OCI-LY3 (cell line): ENCODE data around the gene GCK.

ENCODE experiments used
- H2AFZ ChIP-seq: fragments of 200-600, 300-600 bp; shearing (Covaris generic); 2 replicates; pipeline ENCODE4 v1.6.0; 2014; ENCODE audit warnings: antibody characterized with exemption, low read depth, low read length
- H3K27ac ChIP-seq: fragments of 200-600, 300-600 bp; sonication (generic); 2 replicates; pipeline ENCODE4 v1.5.1; 2014; ENCODE audit warnings: mild to moderate bottlenecking, low read length, moderate library complexity, mixed read lengths
- H3K27me3 ChIP-seq: fragments of 200-600, 300-600 bp; sonication (generic); 2 replicates; pipeline ENCODE4 v1.6.1; 2014; ENCODE audit warnings: low read depth, low read length, mixed read lengths
- H3K36me3 ChIP-seq: fragments of 200-600, 300-600 bp; sonication (generic); replicated peaks from 2 replicates; pipeline ENCODE3; 2014; ENCODE audit warnings: low read depth, low read length, mixed read lengths
- H3K4me1 ChIP-seq: fragments of 300-600, 200-600 bp; sonication (generic); 2 replicates; pipeline ENCODE4 v1.6.1; 2014; ENCODE audit warnings: low read length, mixed read lengths
- H3K4me2 ChIP-seq: fragments of 200-600, 300-600 bp; sonication (generic); 2 replicates; pipeline ENCODE4 v1.6.1; 2014; ENCODE audit warnings: low read length, mixed read lengths
- H3K4me3 ChIP-seq: fragments of 300-600, 200-600 bp; sonication (generic); 2 replicates; pipeline ENCODE4 v1.5.1; 2014; ENCODE audit warnings: antibody characterized with exemption, mild to moderate bottlenecking, low read length, moderate library complexity
- H3K79me2 ChIP-seq: fragments of 300-600, 200-600 bp; shearing (Covaris generic); 2 replicates; pipeline ENCODE4 v1.6.1; 2014; ENCODE audit warnings: mild to moderate bottlenecking, low read length, mixed read lengths
- H3K9ac ChIP-seq: fragments of 300-600, 200-600 bp; shearing (Covaris generic); 2 replicates; pipeline ENCODE4 v1.6.0; 2014; ENCODE audit warnings: mild to moderate bottlenecking, low read length, moderate library complexity
- H3K9me3 ChIP-seq: fragments of 200-600, 300-600 bp; shearing (Covaris generic); 2 replicates; pipeline ENCODE4 v1.6.1; 2014; ENCODE audit warnings: low read length, mixed read lengths; ENCODE audit not compliant: insufficient read depth
- H4K20me1 ChIP-seq: fragments of 200-600, 300-600 bp; sonication (generic); 2 replicates; pipeline ENCODE4 v1.6.1; 2016; ENCODE audit warnings: low read length, mixed read lengths; ENCODE audit not compliant: insufficient read depth
- EZH2phosphoT487 ChIP-seq: fragments of 200-600 bp; shearing (Covaris generic); IDR thresholded peaks from 2 replicates; pipeline ENCODE4 v1.6.1; 2018; ENCODE audit warnings: antibody characterized with exemption, mixed run types, low read depth
- TF ChIP-seq, protein P1 (sequence below): fragments of 200-600, 300-600 bp; sonication (generic); IDR thresholded peaks from 2 replicates; pipeline ENCODE4 v1.5.1; 2014; ENCODE audit warnings: antibody characterized with exemption, low read length, low read depth

The GCK gene

DNA sequence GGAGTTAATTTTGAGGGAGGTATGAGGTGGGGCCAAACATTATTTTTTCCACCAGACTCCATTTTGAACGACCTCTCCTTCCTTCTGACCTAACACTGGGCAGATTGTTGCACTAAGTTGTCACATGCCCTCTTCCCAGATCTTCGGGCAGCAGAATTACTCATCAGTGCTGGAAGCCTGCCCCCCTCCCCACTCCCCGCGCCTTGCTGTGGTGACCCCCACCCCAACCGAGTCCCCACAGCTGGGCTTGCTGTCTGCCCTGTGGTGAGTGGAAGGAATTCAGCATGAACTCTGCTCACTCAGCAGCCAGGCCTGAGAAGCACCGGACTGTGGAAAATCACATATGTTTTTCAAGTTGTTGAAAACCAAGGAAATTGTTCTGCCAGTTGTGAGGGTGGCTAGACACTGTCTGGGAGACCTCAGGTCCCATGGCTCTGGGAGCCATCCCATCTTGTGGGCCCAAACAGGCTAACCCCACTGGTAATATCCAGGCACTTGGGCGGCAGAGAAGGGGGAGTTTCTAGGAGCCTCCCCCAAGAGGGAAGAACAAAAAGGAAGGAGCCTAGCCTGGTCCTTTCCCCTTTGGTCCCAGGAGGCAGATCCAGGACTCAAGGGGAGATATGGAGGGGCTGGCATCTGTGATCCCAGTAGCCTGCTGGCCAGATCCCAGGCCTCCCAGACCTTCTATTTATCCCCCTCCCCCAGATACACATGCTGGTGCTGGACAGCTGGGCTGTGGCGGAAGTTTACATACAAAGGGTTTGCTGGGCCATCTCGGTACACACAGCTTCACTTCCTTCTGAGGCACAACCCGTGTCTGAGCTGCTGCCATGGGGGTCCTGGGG, 88.6 kb downstream of the GCK start:
- H2AFZ ChIP-seq: peak overlapping the region; percentile 96
- peak overlapping the region; percentile 16; the same call in 1 of the 2 replicates for H3K4me2 ChIP-seq
- no peak overlapping the region for H3K27ac ChIP-seq

DNA sequence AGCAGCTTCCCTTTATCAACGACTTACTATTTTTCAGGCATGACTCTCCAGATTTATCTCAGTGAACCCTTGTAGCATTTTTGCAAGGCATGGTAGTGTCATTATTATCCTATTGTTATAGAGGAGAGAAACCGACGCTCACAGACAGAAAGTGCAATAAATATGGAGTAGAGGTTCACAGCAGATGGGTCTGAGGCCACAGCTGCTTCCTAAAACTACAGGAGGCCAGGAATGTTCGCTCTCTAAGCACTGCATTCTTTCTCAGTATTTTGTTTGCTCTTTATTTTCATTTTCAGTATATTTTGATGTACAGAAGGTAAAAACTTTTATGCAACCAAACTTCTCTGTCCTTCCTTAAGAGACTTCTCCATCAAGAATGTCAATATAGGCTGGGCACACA, 89.6 kb downstream of the GCK start:
- Histone ChIP-seq H3K9ac (no peak overlapping the region), H3K36me3 (no peaks in the 10 kb centered on the region), H3K9me3 (no peaks in the 10 kb centered on the region), H3K79me2 (no peaks in the 10 kb centered on the region), H3K27me3 (no peaks in the 10 kb centered on the region), H4K20me1 (no peaks in the 10 kb centered on the region), H2AFZ (no peak overlapping the region), H3K4me3 (no peak overlapping the region), H3K4me1 (peaks cover 33% of the 10 kb centered on the region), H3K27ac (no peak overlapping the region), H3K4me2 (no peak overlapping the region)
- TF ChIP-seq, protein P1, sequence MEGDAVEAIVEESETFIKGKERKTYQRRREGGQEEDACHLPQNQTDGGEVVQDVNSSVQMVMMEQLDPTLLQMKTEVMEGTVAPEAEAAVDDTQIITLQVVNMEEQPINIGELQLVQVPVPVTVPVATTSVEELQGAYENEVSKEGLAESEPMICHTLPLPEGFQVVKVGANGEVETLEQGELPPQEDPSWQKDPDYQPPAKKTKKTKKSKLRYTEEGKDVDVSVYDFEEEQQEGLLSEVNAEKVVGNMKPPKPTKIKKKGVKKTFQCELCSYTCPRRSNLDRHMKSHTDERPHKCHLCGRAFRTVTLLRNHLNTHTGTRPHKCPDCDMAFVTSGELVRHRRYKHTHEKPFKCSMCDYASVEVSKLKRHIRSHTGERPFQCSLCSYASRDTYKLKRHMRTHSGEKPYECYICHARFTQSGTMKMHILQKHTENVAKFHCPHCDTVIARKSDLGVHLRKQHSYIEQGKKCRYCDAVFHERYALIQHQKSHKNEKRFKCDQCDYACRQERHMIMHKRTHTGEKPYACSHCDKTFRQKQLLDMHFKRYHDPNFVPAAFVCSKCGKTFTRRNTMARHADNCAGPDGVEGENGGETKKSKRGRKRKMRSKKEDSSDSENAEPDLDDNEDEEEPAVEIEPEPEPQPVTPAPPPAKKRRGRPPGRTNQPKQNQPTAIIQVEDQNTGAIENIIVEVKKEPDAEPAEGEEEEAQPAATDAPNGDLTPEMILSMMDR: no peak

More for the DNA sequence above, 88.6 kb downstream of the GCK start:
- H4K20me1 ChIP-seq: no peaks in the 10 kb centered on the region
- H3K79me2 ChIP-seq: no peaks in the 10 kb centered on the region
- peaks cover 30% of the 10 kb centered on the region for H3K4me1 ChIP-seq
- H3K9me3 ChIP-seq: no peaks in the 10 kb centered on the region
- H3K9ac ChIP-seq: no peak overlapping the region; the same call in 1 of the 2 replicates
- H3K36me3 ChIP-seq: no peaks in the 10 kb centered on the region
- H3K27me3 ChIP-seq: no peaks in the 10 kb centered on the region
- TF ChIP-seq, protein P1: no peak
- TF ChIP-seq EZH2phosphoT487: no peak
- H3K4me3 ChIP-seq: no peak overlapping the region

DNA sequence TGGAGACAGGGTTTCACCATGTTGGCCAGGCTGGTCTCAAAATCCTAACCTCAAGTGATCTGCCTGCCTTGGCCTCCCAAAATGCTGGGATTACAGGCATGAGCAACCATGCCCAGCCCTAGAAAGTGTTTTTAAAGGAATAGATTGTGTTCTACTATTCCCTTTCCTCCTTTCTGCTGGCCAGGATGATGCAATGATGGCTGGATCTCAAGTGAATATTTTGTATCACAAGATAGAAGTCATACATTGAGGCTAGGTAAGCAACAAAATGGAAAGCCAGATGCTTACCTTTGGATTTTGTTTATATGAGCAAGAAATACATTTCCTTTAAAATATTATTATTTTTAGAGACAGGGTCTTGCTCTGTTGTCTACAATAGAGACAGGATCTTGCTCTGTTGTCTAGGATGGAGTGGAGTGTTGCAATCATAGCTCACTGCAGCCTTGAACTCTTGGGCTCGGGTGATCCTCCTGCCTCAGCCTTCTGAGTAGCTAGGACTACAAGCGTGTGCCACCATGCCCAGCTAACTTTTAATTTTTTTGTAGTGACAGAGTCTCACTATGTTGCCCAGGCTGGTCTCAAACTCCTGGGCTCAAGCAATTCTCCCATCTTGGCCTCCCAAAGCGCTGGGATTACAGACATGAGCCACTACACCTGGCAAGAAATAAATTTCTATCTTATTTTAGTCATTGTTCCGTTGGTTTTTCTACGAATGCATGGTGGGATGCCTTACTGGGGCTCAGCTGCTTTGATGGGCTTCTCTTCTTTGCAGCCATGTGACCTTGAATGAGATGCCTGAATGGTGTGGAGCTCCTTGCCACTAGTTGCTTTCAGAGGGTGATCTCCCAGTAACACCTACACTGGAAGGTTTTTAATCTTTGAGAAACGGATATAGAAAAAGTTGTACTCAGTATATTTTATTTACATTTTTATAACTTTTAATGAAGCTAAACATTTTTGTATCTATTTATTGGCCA, 90.9 kb downstream of the GCK start:
- no peaks in the 10 kb centered on the region for H3K36me3 ChIP-seq
- no peaks in the 10 kb centered on the region for H3K79me2 ChIP-seq
- peaks cover 39% of the 10 kb centered on the region for H3K4me1 ChIP-seq
- H3K4me3 ChIP-seq: no peak overlapping the region
- H4K20me1 ChIP-seq: no peaks in the 10 kb centered on the region
- no peak for TF ChIP-seq EZH2phosphoT487
- TF ChIP-seq, protein P1: no peak
- H3K27me3 ChIP-seq: no peaks in the 10 kb centered on the region
- H3K9me3 ChIP-seq: no peaks in the 10 kb centered on the region
- H3K4me2 ChIP-seq: no peak overlapping the region
- no peak overlapping the region for H3K9ac ChIP-seq
- peak overlapping the region; percentile 37; the same call in 1 of the 2 replicates for H2AFZ ChIP-seq
- no peak overlapping the region for H3K27ac ChIP-seq
